ENCODE results near the gene TSPAN33. TPM values are rescaled to one million over a fixed set of nuclear protein-coding genes. Genes with fewer than 3 reads are reported as not detected.

TSPAN33 gene
- total and polyA plus RNA-seq, 2 experiments from 2014 or later = 0.76 TPM; not detected in 1

- no peak overlapping the region for H3K4me3 ChIP-seq
- in situ Hi-C loops (cut with MboI) = no loop called here
- no peaks in the 10 kb centered on the region for H3F3A ChIP-seq (ENCODE audit: insufficient read depth)
- peaks cover 43% of the 10 kb centered on the region for H3K27me3 ChIP-seq (replicated peaks; ENCODE audit: insufficient read depth)
- H3K4me2 ChIP-seq (ENCODE audit: unreplicated experiment) = no peak overlapping the region
- H2AFZ ChIP-seq = no peak overlapping the region
- no peaks in the 10 kb centered on the region for H3K4me1 ChIP-seq (ENCODE audit: insufficient read depth)
- no peak for DNase-seq
- 81 to 92% methylated on average over 19 to 24 of the region's 24 CpGs for WGBS, 2 experiments (ENCODE audit: low coverage in 1 of 2, low lambda C conversion rate in 2 of 2, missing lambda C conversion rate in 2 of 2)
- H3K79me2 ChIP-seq (ENCODE audit: insufficient read depth) = no peaks in the 10 kb centered on the region
- H4K20me1 ChIP-seq (ENCODE audit: insufficient read depth) = no peaks in the 10 kb centered on the region
- H3K9me3 ChIP-seq (ENCODE audit: low read depth) = no peaks in the 10 kb centered on the region
- no peaks in the 10 kb centered on the region for H3K36me3 ChIP-seq (ENCODE audit: low read depth)
- no peak overlapping the region for H3K9ac ChIP-seq
- TF ChIP-seq EZH2phosphoT487 (IDR thresholded peaks at IDR 0.05; ENCODE audit: insufficient read depth, low read depth) (no peak), EZH2 (IDR thresholded peaks at IDR 0.05; ENCODE audit: insufficient read depth, poor library complexity, severe bottlenecking) (no peak)
- no peaks in the 10 kb centered on the region for H3K9me2 ChIP-seq (ENCODE audit: insufficient read depth)
- no peak overlapping the region for H3K27ac ChIP-seq
These were observed 17.4 kb upstream of the TSPAN33 start for GRCh38 chr7:129127154-129127553.

- 92 to 97% methylated on average over 14 to 28 of the region's 28 CpGs for WGBS, 2 experiments (ENCODE audit: low coverage in 1 of 2, low lambda C conversion rate in 2 of 2, missing lambda C conversion rate in 2 of 2)
- Histone ChIP-seq H3K4me1 (ENCODE audit: insufficient read depth) (no peaks in the 10 kb centered on the region), H3K9me3 (ENCODE audit: low read depth) (no peaks in the 10 kb centered on the region), H4K20me1 (ENCODE audit: insufficient read depth) (no peaks in the 10 kb centered on the region), H3K27ac (no peak overlapping the region), H3K4me3 (no peak overlapping the region), H3K79me2 (ENCODE audit: insufficient read depth) (no peaks in the 10 kb centered on the region), H3K36me3 (ENCODE audit: low read depth) (no peaks in the 10 kb centered on the region), H3F3A (ENCODE audit: insufficient read depth) (no peaks in the 10 kb centered on the region), H3K4me2 (ENCODE audit: unreplicated experiment) (no peak overlapping the region), H3K27me3 (replicated peaks; ENCODE audit: insufficient read depth) (peaks cover 43% of the 10 kb centered on the region), H2AFZ (no peak overlapping the region), H3K9ac (no peak overlapping the region), H3K9me2 (ENCODE audit: insufficient read depth) (no peaks in the 10 kb centered on the region)
- TF ChIP-seq EZH2 (IDR thresholded peaks at IDR 0.05; ENCODE audit: insufficient read depth, poor library complexity, severe bottlenecking) (no peak), EZH2phosphoT487 (IDR thresholded peaks at IDR 0.05; ENCODE audit: insufficient read depth, low read depth) (no peak)
- DNase-seq = no peak
- in situ Hi-C loops (cut with MboI) = no loop called here
These were observed 16.9 kb upstream of the TSPAN33 start for GRCh38 chr7:129127601-129128000.

GRCh38 chr7:129134356-129134987 is 10.0 kb upstream of the TSPAN33 start:
- 72 to 77% methylated on average over 6 of the region's 6 CpGs for WGBS, 2 experiments (ENCODE audit: low coverage in 1 of 2, low lambda C conversion rate in 2 of 2, missing lambda C conversion rate in 2 of 2)
- Histone ChIP-seq H3K4me2 (ENCODE audit: unreplicated experiment) (no peak overlapping the region), H3K36me3 (ENCODE audit: low read depth) (no peaks in the 10 kb centered on the region), H3K27me3 (replicated peaks; ENCODE audit: insufficient read depth) (peaks cover 43% of the 10 kb centered on the region), H3K4me3 (no peak overlapping the region), H2AFZ (no peak overlapping the region), H3K9me2 (ENCODE audit: insufficient read depth) (no peaks in the 10 kb centered on the region), H3K9ac (no peak overlapping the region), H3K79me2 (ENCODE audit: insufficient read depth) (no peaks in the 10 kb centered on the region), H3K27ac (no peak overlapping the region), H3F3A (ENCODE audit: insufficient read depth) (no peaks in the 10 kb centered on the region), H3K4me1 (ENCODE audit: insufficient read depth) (no peaks in the 10 kb centered on the region), H4K20me1 (ENCODE audit: insufficient read depth) (no peaks in the 10 kb centered on the region), H3K9me3 (ENCODE audit: low read depth) (no peaks in the 10 kb centered on the region)
- no peak for DNase-seq
- TF ChIP-seq EZH2phosphoT487 (IDR thresholded peaks at IDR 0.05; ENCODE audit: insufficient read depth, low read depth) (no peak), EZH2 (IDR thresholded peaks at IDR 0.05; ENCODE audit: insufficient read depth, poor library complexity, severe bottlenecking) (no peak)
- in situ Hi-C loops (cut with MboI) = no loop called here

GRCh38 chr7:129136887-129137642 is 7.4 kb upstream of the TSPAN33 start:
- Histone ChIP-seq H4K20me1 (ENCODE audit: insufficient read depth) (no peaks in the 10 kb centered on the region), H3K27me3 (replicated peaks; ENCODE audit: insufficient read depth) (peaks cover 40% of the 10 kb centered on the region), H3K27ac (no peak overlapping the region), H3K79me2 (ENCODE audit: insufficient read depth) (no peaks in the 10 kb centered on the region), H3K9ac (no peak overlapping the region), H3K9me3 (ENCODE audit: low read depth) (no peaks in the 10 kb centered on the region), H3K4me1 (ENCODE audit: insufficient read depth) (no peaks in the 10 kb centered on the region), H3F3A (ENCODE audit: insufficient read depth) (no peaks in the 10 kb centered on the region), H2AFZ (no peak overlapping the region), H3K4me2 (ENCODE audit: unreplicated experiment) (no peak overlapping the region), H3K36me3 (ENCODE audit: low read depth) (no peaks in the 10 kb centered on the region), H3K9me2 (ENCODE audit: insufficient read depth) (no peaks in the 10 kb centered on the region), H3K4me3 (no peak overlapping the region)
- in situ Hi-C loops (cut with MboI) = no loop called here
- TF ChIP-seq EZH2phosphoT487 (IDR thresholded peaks at IDR 0.05; ENCODE audit: insufficient read depth, low read depth) (no peak), EZH2 (IDR thresholded peaks at IDR 0.05; ENCODE audit: insufficient read depth, poor library complexity, severe bottlenecking) (no peak)
- DNase-seq = no peak
- WGBS, 2 experiments (ENCODE audit: low coverage in 1 of 2, low lambda C conversion rate in 2 of 2, missing lambda C conversion rate in 2 of 2) = 58 to 65% methylated on average over 3 of the region's 3 CpGs

All from GM23248 (cell line).